KMS-11 (cell line): Measurements from ENCODE around the gene CCDC27.

Experiments used
- H2AFZ ChIP-seq: fragments of 200-600 bp; sonication (generic); 2 replicates; pipeline ENCODE4 v1.6.1; 2016; ENCODE audit warnings: antibody characterized with exemption, mixed run types, low read depth
- H3K27ac ChIP-seq: fragments of 200-600 bp; sonication (generic); 2 replicates; pipeline ENCODE4 v1.6.1; 2016; ENCODE audit warnings: mild to moderate bottlenecking, mixed run types
- H3K27me3 ChIP-seq: fragments of 200-600 bp; sonication (generic); 2 replicates; pipeline ENCODE4 v1.6.1; 2017; ENCODE audit warnings: mild to moderate bottlenecking, low read depth, mixed run types, moderate library complexity; ENCODE audit not compliant: insufficient read depth
- H3K36me3 ChIP-seq: fragments of 200-600 bp; sonication (generic); 2 replicates; pipeline ENCODE4 v1.6.1; 2017; ENCODE audit warnings: mild to moderate bottlenecking, mixed run types; ENCODE audit not compliant: insufficient read depth
- H3K4me1 ChIP-seq: fragments of 200-600 bp; sonication (generic); 2 replicates; pipeline ENCODE4 v1.6.1; 2016; ENCODE audit warnings: mild to moderate bottlenecking, low read depth, mixed run types; ENCODE audit not compliant: poor library complexity, severe bottlenecking
- H3K4me2 ChIP-seq: fragments of 200-600 bp; sonication (generic); 2 replicates; pipeline ENCODE4 v1.7.0; 2016; ENCODE audit warnings: mild to moderate bottlenecking, mixed run types
- H3K4me3 ChIP-seq: fragments of 200-600 bp; sonication (generic); IDR thresholded peaks from 2 replicates; pipeline ENCODE4 v1.6.1; 2017; ENCODE audit warnings: low read depth, low read length, mixed read lengths; ENCODE audit not compliant: insufficient read depth
- H3K79me2 ChIP-seq: fragments of 200-600 bp; sonication (generic); 2 replicates; pipeline ENCODE4 v1.6.1; 2016; ENCODE audit warnings: low read depth, mixed run types; ENCODE audit not compliant: insufficient read depth
- H3K9ac ChIP-seq: fragments of 200-600 bp; sonication (generic); 2 replicates; pipeline ENCODE4 v1.6.1; 2016; ENCODE audit warnings: mild to moderate bottlenecking, mixed run types
- H4K20me1 ChIP-seq: fragments of 200-600 bp; sonication (generic); 2 replicates; pipeline ENCODE4 v1.6.1; 2016; ENCODE audit warnings: mild to moderate bottlenecking, mixed run types; ENCODE audit not compliant: insufficient read depth
- TF ChIP-seq, protein P1 (sequence below): fragments of 200-600 bp; sonication (generic); conservative IDR thresholded peaks from 2 replicates; pipeline ENCODE4 v1.6.1; 2017; ENCODE audit warnings: low read depth, mild to moderate bottlenecking, antibody characterized with exemption, low read length, moderate library complexity, mixed read lengths

The CCDC27 gene

DNA sequence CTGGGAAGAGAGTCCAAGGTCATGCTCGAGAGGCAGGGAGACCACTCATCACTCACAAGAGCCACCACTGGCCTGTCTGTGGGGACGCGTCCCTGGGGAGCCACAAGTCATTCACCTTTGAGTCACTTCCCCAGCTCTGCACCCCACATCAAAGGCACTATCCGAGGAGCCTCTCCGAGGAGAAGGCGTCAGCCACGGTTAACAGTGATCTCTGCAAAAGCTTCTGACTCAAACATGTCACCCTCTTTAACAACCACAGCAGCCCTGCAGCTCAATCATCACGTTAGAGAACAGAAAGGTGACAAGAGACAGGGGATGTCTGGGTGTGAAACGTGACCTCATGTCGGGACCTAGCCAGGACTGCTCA lies 35.1 kb downstream of the CCDC27 start:
- Histone ChIP-seq H3K9ac (no peak overlapping the region), H3K79me2 (peaks cover 9% of the 10 kb centered on the region; the same call in 1 of the 2 replicates), H3K4me1 (no peaks in the 10 kb centered on the region), H3K4me3 (no peak overlapping the region), H2AFZ (no peak overlapping the region), H3K36me3 (no peaks in the 10 kb centered on the region; the same call in 1 of the 2 replicates), H3K27me3 (no peaks in the 10 kb centered on the region), H3K4me2 (no peak overlapping the region), H4K20me1 (no peaks in the 10 kb centered on the region), H3K27ac (no peak overlapping the region)
- TF ChIP-seq, protein P1, sequence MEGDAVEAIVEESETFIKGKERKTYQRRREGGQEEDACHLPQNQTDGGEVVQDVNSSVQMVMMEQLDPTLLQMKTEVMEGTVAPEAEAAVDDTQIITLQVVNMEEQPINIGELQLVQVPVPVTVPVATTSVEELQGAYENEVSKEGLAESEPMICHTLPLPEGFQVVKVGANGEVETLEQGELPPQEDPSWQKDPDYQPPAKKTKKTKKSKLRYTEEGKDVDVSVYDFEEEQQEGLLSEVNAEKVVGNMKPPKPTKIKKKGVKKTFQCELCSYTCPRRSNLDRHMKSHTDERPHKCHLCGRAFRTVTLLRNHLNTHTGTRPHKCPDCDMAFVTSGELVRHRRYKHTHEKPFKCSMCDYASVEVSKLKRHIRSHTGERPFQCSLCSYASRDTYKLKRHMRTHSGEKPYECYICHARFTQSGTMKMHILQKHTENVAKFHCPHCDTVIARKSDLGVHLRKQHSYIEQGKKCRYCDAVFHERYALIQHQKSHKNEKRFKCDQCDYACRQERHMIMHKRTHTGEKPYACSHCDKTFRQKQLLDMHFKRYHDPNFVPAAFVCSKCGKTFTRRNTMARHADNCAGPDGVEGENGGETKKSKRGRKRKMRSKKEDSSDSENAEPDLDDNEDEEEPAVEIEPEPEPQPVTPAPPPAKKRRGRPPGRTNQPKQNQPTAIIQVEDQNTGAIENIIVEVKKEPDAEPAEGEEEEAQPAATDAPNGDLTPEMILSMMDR, result no peak

DNA sequence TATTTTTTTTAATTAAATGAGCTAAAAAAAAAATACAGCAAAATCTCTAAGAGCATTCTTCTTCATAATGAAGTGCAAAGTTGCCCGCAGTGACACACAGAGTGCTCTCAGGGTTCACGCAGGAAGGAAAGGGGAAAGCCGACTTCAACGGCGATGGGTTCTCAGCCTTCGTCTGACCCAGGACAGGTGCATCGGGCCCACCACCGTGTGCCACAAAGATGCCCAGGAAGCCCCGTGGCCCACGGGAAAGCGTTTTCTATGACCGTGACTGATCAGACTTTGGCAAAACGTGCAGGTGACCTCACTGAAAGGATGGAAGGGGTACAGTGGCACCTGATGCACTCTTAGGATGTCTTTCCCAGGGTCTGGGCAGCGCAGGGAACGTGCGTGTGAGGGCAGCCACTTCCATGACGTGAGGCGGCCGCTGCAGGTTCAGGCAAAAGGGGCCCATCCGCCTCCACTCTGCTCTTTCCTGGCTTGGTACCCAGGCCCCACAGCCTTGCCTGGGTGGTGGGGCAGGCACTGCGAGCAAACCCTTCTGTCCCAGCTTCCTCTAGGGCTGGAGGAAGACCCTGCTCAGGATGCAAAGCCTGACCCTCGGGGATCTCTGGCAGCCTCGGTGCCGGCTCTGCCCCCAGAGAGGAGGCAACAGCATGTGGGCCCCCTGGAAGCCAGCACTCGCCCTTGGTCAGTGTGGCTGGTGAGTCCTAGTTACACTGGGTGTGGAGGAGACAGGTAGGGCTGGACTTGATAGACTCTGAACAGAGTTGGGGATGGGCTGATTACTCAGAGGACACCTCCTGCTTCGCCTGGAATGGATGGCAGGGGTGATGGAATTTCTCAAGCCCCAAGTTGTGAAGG lies 35.7 kb downstream of the CCDC27 start:
- H3K36me3 ChIP-seq, result no peaks in the 10 kb centered on the region; the same call in 1 of the 2 replicates
- no peaks in the 10 kb centered on the region for H3K27me3 ChIP-seq
- no peak overlapping the region for H3K4me3 ChIP-seq
- peaks cover 9% of the 10 kb centered on the region; the same call in 1 of the 2 replicates for H3K79me2 ChIP-seq
- H3K4me1 ChIP-seq, result no peaks in the 10 kb centered on the region
- no peak overlapping the region for H2AFZ ChIP-seq
- TF ChIP-seq, protein P1, result no peak
- no peak overlapping the region for H3K4me2 ChIP-seq
- H3K9ac ChIP-seq, result no peak overlapping the region
- H4K20me1 ChIP-seq, result no peaks in the 10 kb centered on the region
- H3K27ac ChIP-seq, result no peak overlapping the region

DNA sequence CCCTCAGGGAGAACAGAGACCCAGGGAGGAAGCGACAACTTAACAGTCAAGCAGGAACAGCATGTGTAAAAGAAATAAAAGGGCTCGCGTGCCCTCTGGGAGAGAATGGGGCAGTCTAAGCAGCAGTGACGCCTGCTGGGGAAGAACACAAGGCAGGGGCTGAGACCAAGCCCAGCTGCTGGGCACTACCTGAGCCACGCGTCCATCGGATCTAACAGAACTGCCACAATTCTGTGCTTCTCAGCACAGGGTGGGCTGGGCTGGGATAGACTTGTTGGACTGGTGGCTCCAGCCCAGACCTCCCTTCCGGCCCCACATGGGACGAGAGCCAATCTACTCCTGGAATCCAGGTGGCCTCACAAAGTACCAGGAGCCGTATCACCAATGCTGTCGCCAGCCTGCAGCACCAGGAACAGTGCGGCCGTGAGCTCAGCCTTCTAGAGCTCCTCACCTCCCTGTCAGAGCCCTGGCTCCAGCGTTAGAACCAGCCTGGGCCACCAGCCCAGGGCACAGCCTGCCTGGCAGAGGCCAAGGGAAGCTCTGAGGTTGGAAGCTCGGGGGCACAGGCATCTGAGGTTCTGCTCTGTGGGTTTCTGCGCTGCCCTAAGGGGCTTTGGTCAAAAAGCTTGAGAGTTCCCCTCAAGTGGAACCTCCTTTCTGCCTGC lies 36.6 kb downstream of the CCDC27 start:
- Histone ChIP-seq H3K36me3 (no peaks in the 10 kb centered on the region; the same call in 1 of the 2 replicates), H3K9ac (no peak overlapping the region), H3K27me3 (no peaks in the 10 kb centered on the region), H3K4me2 (no peak overlapping the region), H3K4me1 (no peaks in the 10 kb centered on the region), H3K27ac (no peak overlapping the region), H4K20me1 (no peaks in the 10 kb centered on the region), H3K4me3 (no peak overlapping the region), H3K79me2 (peaks cover 14% of the 10 kb centered on the region; the same call in 1 of the 2 replicates), H2AFZ (no peak overlapping the region)
- TF ChIP-seq, protein P1, result no peak

DNA sequence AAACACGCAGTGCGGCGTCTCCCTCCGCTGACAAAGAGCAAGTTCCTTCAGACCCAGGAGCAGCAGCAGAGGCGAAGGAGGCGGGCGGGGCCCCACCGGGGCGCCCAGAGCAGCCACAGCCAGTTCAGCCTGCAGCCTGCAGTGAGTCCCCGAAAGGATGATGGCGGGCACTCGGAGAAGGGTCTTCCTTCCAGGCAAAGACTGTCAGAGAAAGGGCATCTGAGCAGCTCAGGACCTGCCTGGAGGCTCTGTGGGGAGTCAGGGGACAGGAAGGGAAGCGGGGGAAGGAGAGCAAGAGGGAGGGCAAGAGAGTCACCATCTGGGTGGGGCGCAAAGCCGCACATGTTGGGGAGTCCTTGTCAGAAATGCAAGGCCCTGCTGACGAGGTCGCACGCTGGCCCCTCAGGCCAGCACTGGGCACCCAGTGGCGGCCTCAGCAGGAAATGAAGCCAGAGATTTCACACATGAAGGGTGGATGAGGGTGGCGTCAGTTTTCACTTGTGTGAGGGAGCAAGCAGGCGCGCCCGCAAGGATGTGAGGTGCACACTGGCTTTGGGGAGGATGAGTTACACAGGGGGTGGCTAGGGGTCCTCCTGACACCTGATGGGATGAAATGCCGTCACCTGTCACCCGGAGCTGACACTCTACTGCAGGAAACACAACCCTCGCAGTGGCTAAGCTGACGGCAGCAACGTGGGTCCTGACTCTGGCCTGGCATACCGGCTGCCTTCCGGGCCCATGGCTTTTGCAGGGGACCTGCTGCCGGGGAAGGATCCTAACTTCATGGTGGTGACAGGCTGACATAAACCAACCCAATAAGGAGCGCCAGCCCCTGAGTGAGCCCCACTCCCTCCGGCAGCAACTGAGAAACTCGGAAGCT lies 37.4 kb downstream of the CCDC27 start:
- Histone ChIP-seq H3K36me3 (no peaks in the 10 kb centered on the region; the same call in 1 of the 2 replicates), H3K27me3 (no peaks in the 10 kb centered on the region), H3K4me3 (no peak overlapping the region), H3K4me2 (no peak overlapping the region), H3K27ac (no peak overlapping the region), H4K20me1 (no peaks in the 10 kb centered on the region), H2AFZ (no peak overlapping the region), H3K79me2 (peaks cover 21% of the 10 kb centered on the region), H3K9ac (no peak overlapping the region), H3K4me1 (peaks cover 2% of the 10 kb centered on the region)
- TF ChIP-seq, protein P1, result no peak
